ENCODE measurements around the gene IQSEC3.

Gene IQSEC3

GRCh38 chr12:140162-140561 is 73.6 kb downstream of the IQSEC3 start:
- H3K36me3 ChIP-seq (ENCODE audit: control insufficient read depth in 2 of 2, insufficient read depth in 2 of 2, low read length in 2 of 2): no peaks in the 10 kb centered on the region
- peaks cover 10% of the 10 kb centered on the region for H3K4me1 ChIP-seq (ENCODE audit: control insufficient read depth, insufficient read depth, low read length)
- no peak overlapping the region for H3K27ac ChIP-seq (ENCODE audit: low read length)
- H3K9ac ChIP-seq (ENCODE audit: low read length in 2 of 2): no peak overlapping the region
- no peak overlapping the region for H3K4me3 ChIP-seq (ENCODE audit: low read length in 2 of 2)
- H3K27me3 ChIP-seq (ENCODE audit: control insufficient read depth in 1 of 2, insufficient read depth in 2 of 2, low read length in 2 of 2): peaks cover 31 to 32% of the 10 kb centered on the region in 2 donors
- no peaks in the 10 kb centered on the region for H3K9me3 ChIP-seq (ENCODE audit: control insufficient read depth in 2 of 2, low read length in 2 of 2)

GRCh38 chr12:143964-144649 is 77.5 kb downstream of the IQSEC3 start:
- Histone ChIP-seq H3K4me3 (ENCODE audit: low read length in 2 of 2) (no peak overlapping the region), H3K4me1 (ENCODE audit: control insufficient read depth, insufficient read depth, low read length) (peaks cover 7% of the 10 kb centered on the region), H3K9me3 (ENCODE audit: control insufficient read depth in 2 of 2, low read length in 2 of 2) (no peaks in the 10 kb centered on the region), H3K27ac (ENCODE audit: low read length) (no peak overlapping the region), H3K9ac (ENCODE audit: low read length in 2 of 2) (no peak overlapping the region), H3K27me3 (ENCODE audit: control insufficient read depth in 1 of 2, insufficient read depth in 2 of 2, low read length in 2 of 2) (peaks cover 16 to 19% of the 10 kb centered on the region in 2 donors), H3K36me3 (ENCODE audit: control insufficient read depth in 2 of 2, insufficient read depth in 2 of 2, low read length in 2 of 2) (no peaks in the 10 kb centered on the region)

GRCh38 chr12:144650-145284 is 78.2 kb downstream of the IQSEC3 start:
- no peak overlapping the region for H3K27ac ChIP-seq (ENCODE audit: low read length)
- H3K27me3 ChIP-seq (ENCODE audit: control insufficient read depth in 1 of 2, insufficient read depth in 2 of 2, low read length in 2 of 2): peaks cover 11 to 16% of the 10 kb centered on the region in 2 donors
- H3K4me3 ChIP-seq (ENCODE audit: low read length in 2 of 2): no peak overlapping the region
- no peaks in the 10 kb centered on the region for H3K36me3 ChIP-seq (ENCODE audit: control insufficient read depth in 2 of 2, insufficient read depth in 2 of 2, low read length in 2 of 2)
- H3K9ac ChIP-seq (ENCODE audit: low read length in 2 of 2): no peak overlapping the region
- H3K9me3 ChIP-seq (ENCODE audit: control insufficient read depth in 2 of 2, low read length in 2 of 2): no peaks in the 10 kb centered on the region
- H3K4me1 ChIP-seq (ENCODE audit: control insufficient read depth, insufficient read depth, low read length): peaks cover under 1% of the 10 kb centered on the region

- Histone ChIP-seq H3K9me3 (ENCODE audit: control insufficient read depth in 2 of 2, low read length in 2 of 2) (no peaks in the 10 kb centered on the region), H3K27me3 (ENCODE audit: control insufficient read depth in 1 of 2, insufficient read depth in 2 of 2, low read length in 2 of 2) (peaks cover 6 to 9% of the 10 kb centered on the region in 2 donors), H3K27ac (ENCODE audit: low read length) (no peak overlapping the region), H3K9ac (ENCODE audit: low read length in 2 of 2) (no peak overlapping the region), H3K4me3 (ENCODE audit: low read length in 2 of 2) (no peak overlapping the region), H3K4me1 (ENCODE audit: control insufficient read depth, insufficient read depth, low read length) (no peaks in the 10 kb centered on the region), H3K36me3 (ENCODE audit: control insufficient read depth in 2 of 2, insufficient read depth in 2 of 2, low read length in 2 of 2) (no peaks in the 10 kb centered on the region)
These were observed 78.9 kb downstream of the IQSEC3 start for GRCh38 chr12:145369-145960.

- Histone ChIP-seq H3K27ac (ENCODE audit: low read length) (no peak overlapping the region), H3K9ac (ENCODE audit: low read length in 2 of 2) (no peak overlapping the region), H3K4me1 (ENCODE audit: control insufficient read depth, insufficient read depth, low read length) (no peaks in the 10 kb centered on the region), H3K27me3 (ENCODE audit: control insufficient read depth in 1 of 2, insufficient read depth in 2 of 2, low read length in 2 of 2) (peaks cover 4 to 6% of the 10 kb centered on the region in 2 donors), H3K9me3 (ENCODE audit: control insufficient read depth in 2 of 2, low read length in 2 of 2) (no peaks in the 10 kb centered on the region), H3K36me3 (ENCODE audit: control insufficient read depth in 2 of 2, insufficient read depth in 2 of 2, low read length in 2 of 2) (no peaks in the 10 kb centered on the region), H3K4me3 (ENCODE audit: low read length in 2 of 2) (no peak overlapping the region)
These were observed 80.7 kb downstream of the IQSEC3 start for GRCh38 chr12:147242-147641.

- Histone ChIP-seq H3K9ac (ENCODE audit: low read length in 2 of 2) (no peak overlapping the region), H3K4me1 (ENCODE audit: control insufficient read depth, insufficient read depth, low read length) (no peaks in the 10 kb centered on the region), H3K36me3 (ENCODE audit: control insufficient read depth in 2 of 2, insufficient read depth in 2 of 2, low read length in 2 of 2) (no peaks in the 10 kb centered on the region), H3K9me3 (ENCODE audit: control insufficient read depth in 2 of 2, low read length in 2 of 2) (no peaks in the 10 kb centered on the region), H3K4me3 (ENCODE audit: low read length in 2 of 2) (no peak overlapping the region), H3K27me3 (ENCODE audit: control insufficient read depth in 1 of 2, insufficient read depth in 2 of 2, low read length in 2 of 2) (peaks cover 4 to 11% of the 10 kb centered on the region in 2 donors), H3K27ac (ENCODE audit: low read length) (no peak overlapping the region)
These were observed 82.3 kb downstream of the IQSEC3 start for GRCh38 chr12:148676-149416.

GRCh38 chr12:151579-151978 is 85.0 kb downstream of the IQSEC3 start:
- no peaks in the 10 kb centered on the region for H3K36me3 ChIP-seq (ENCODE audit: control insufficient read depth in 2 of 2, insufficient read depth in 2 of 2, low read length in 2 of 2)
- H3K4me1 ChIP-seq (ENCODE audit: control insufficient read depth, insufficient read depth, low read length): no peaks in the 10 kb centered on the region
- no peak overlapping the region for H3K27ac ChIP-seq (ENCODE audit: low read length)
- H3K27me3 ChIP-seq (ENCODE audit: control insufficient read depth in 1 of 2, insufficient read depth in 2 of 2, low read length in 2 of 2): peaks cover 0 to 16% of the 10 kb centered on the region in 2 donors
- no peak overlapping the region for H3K4me3 ChIP-seq (ENCODE audit: low read length in 2 of 2)
- H3K9ac ChIP-seq (ENCODE audit: low read length in 2 of 2): no peak overlapping the region
- no peaks in the 10 kb centered on the region for H3K9me3 ChIP-seq (ENCODE audit: control insufficient read depth in 2 of 2, low read length in 2 of 2)

GRCh38 chr12:152440-152839 is 85.9 kb downstream of the IQSEC3 start:
- H3K4me3 ChIP-seq (ENCODE audit: low read length in 2 of 2): no peak overlapping the region
- no peak overlapping the region for H3K9ac ChIP-seq (ENCODE audit: low read length in 2 of 2)
- no peaks in the 10 kb centered on the region for H3K4me1 ChIP-seq (ENCODE audit: control insufficient read depth, insufficient read depth, low read length)
- no peaks in the 10 kb centered on the region for H3K9me3 ChIP-seq (ENCODE audit: control insufficient read depth in 2 of 2, low read length in 2 of 2)
- H3K27me3 ChIP-seq (ENCODE audit: control insufficient read depth in 1 of 2, insufficient read depth in 2 of 2, low read length in 2 of 2): peaks cover 0 to 16% of the 10 kb centered on the region in 2 donors
- H3K27ac ChIP-seq (ENCODE audit: low read length): no peak overlapping the region
- H3K36me3 ChIP-seq (ENCODE audit: control insufficient read depth in 2 of 2, insufficient read depth in 2 of 2, low read length in 2 of 2): no peaks in the 10 kb centered on the region

GRCh38 chr12:153080-153746 is 86.6 kb downstream of the IQSEC3 start:
- Histone ChIP-seq H3K9ac (ENCODE audit: low read length in 2 of 2) (no peak overlapping the region), H3K4me1 (ENCODE audit: control insufficient read depth, insufficient read depth, low read length) (no peaks in the 10 kb centered on the region), H3K4me3 (ENCODE audit: low read length in 2 of 2) (no peak overlapping the region), H3K27ac (ENCODE audit: low read length) (no peak overlapping the region), H3K27me3 (ENCODE audit: control insufficient read depth in 1 of 2, insufficient read depth in 2 of 2, low read length in 2 of 2) (peaks cover 0 to 18% of the 10 kb centered on the region in 2 donors), H3K9me3 (ENCODE audit: control insufficient read depth in 2 of 2, low read length in 2 of 2) (no peaks in the 10 kb centered on the region), H3K36me3 (ENCODE audit: control insufficient read depth in 2 of 2, insufficient read depth in 2 of 2, low read length in 2 of 2) (no peaks in the 10 kb centered on the region)

GRCh38 chr12:154058-154457 is 87.5 kb downstream of the IQSEC3 start:
- Histone ChIP-seq H3K9ac (ENCODE audit: low read length in 2 of 2) (no peak overlapping the region), H3K27me3 (ENCODE audit: control insufficient read depth in 1 of 2, insufficient read depth in 2 of 2, low read length in 2 of 2) (peaks cover 0 to 18% of the 10 kb centered on the region in 2 donors), H3K9me3 (ENCODE audit: control insufficient read depth in 2 of 2, low read length in 2 of 2) (no peaks in the 10 kb centered on the region), H3K27ac (ENCODE audit: low read length) (no peak overlapping the region), H3K4me3 (ENCODE audit: low read length in 2 of 2) (no peak overlapping the region), H3K4me1 (ENCODE audit: control insufficient read depth, insufficient read depth, low read length) (no peaks in the 10 kb centered on the region), H3K36me3 (ENCODE audit: control insufficient read depth in 2 of 2, insufficient read depth in 2 of 2, low read length in 2 of 2) (no peaks in the 10 kb centered on the region)

Measured in stomach smooth muscle (tissue), 2 donors.